HEK293 (cell line): ENCODE measurements around the gene ZDHHC11.

ENCODE experiments used
- SP2 ChIP-seq: fragments of 450-650 bp; formaldehyde crosslinking; IDR thresholded peaks from 2 replicates; pipeline ENCODE4 v1.5.1; 2016; ENCODE audit warnings: missing biosample characterization, missing genetic modification characterization
- ZNF37A ChIP-seq: fragments of 450-650 bp; IDR thresholded peaks from 2 replicates; pipeline ENCODE4 v1.5.1; 2018; ENCODE audit warnings: missing biosample characterization, missing genetic modification characterization
- ZNF530 ChIP-seq: fragments of 450-650 bp; formaldehyde crosslinking; IDR thresholded peaks from 2 replicates; pipeline ENCODE4 v1.5.1; 2016; ENCODE audit warnings: low read depth, missing biosample characterization, missing genetic modification characterization
- TF ChIP-seq, protein P1 (sequence below): fragments of 450-650 bp; formaldehyde crosslinking; IDR thresholded peaks from 2 replicates; pipeline ENCODE4 v1.5.1; 2016; ENCODE audit warnings: missing biosample characterization, missing genetic modification characterization
- TF ChIP-seq, protein P2 (sequence below): fragments of 450-650 bp; formaldehyde crosslinking; IDR thresholded peaks from 2 replicates; pipeline ENCODE4 v1.5.1; 2016; ENCODE audit warnings: missing biosample characterization, missing genetic modification characterization

- TF ChIP-seq, protein P1, sequence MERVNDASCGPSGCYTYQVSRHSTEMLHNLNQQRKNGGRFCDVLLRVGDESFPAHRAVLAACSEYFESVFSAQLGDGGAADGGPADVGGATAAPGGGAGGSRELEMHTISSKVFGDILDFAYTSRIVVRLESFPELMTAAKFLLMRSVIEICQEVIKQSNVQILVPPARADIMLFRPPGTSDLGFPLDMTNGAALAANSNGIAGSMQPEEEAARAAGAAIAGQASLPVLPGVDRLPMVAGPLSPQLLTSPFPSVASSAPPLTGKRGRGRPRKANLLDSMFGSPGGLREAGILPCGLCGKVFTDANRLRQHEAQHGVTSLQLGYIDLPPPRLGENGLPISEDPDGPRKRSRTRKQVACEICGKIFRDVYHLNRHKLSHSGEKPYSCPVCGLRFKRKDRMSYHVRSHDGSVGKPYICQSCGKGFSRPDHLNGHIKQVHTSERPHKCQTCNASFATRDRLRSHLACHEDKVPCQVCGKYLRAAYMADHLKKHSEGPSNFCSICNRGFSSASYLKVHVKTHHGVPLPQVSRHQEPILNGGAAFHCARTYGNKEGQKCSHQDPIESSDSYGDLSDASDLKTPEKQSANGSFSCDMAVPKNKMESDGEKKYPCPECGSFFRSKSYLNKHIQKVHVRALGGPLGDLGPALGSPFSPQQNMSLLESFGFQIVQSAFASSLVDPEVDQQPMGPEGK (tag by site-specific recombination), result no peak
- TF ChIP-seq SP2, result no peak
- TF ChIP-seq, protein P2, sequence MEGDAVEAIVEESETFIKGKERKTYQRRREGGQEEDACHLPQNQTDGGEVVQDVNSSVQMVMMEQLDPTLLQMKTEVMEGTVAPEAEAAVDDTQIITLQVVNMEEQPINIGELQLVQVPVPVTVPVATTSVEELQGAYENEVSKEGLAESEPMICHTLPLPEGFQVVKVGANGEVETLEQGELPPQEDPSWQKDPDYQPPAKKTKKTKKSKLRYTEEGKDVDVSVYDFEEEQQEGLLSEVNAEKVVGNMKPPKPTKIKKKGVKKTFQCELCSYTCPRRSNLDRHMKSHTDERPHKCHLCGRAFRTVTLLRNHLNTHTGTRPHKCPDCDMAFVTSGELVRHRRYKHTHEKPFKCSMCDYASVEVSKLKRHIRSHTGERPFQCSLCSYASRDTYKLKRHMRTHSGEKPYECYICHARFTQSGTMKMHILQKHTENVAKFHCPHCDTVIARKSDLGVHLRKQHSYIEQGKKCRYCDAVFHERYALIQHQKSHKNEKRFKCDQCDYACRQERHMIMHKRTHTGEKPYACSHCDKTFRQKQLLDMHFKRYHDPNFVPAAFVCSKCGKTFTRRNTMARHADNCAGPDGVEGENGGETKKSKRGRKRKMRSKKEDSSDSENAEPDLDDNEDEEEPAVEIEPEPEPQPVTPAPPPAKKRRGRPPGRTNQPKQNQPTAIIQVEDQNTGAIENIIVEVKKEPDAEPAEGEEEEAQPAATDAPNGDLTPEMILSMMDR (tag by site-specific recombination), result no peak
- TF ChIP-seq ZNF530 (tag by site-specific recombination), result no peak
- TF ChIP-seq ZNF37A (tag by site-specific recombination), result no peak
These were observed 37.3 kb upstream of the ZDHHC11 start for GRCh38 chr5:887947-888637.
